Suppressor macrophage treated with lipopolysaccharide for 4 hours (primary cell): ENCODE data around the gene TRIM74.
"Not testable (repeated sequence)": the region's sequence is repeated elsewhere in the genome, so short reads cannot be mapped to it uniquely, and the experiment has no call there.

Experiments
- DNase-seq: peaks from one replicate; pipeline ENCODE4 v3.0.0-alpha.2; 2020

Gene TRIM74

DNA sequence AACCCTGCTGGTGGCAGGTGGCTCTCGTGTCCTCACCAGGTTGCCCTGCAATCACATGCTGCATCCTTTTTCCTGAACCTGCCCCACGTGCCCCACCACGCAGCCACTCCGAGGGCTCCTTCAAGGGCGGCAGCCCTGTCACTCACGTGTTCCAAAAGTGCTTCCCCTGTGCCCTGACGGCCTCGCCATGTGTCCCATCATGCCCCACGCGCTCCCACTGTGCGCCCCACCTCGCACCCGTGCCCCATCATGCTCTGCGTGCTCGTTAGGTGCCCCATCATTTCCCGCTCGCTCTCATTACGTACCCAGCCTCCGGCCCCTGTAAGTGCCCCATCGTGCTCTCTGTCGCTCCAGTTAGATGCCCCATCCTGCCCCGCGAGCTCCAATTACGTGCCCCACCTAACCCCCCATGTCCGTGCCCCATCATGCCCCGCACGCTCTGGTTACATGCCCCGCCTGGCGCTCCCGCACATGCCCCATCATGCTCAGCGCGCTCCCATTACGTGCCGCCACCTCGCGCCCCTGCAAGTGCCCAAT is at the start of gene TRIM74:
Gene TRIM74, minus strand, starts transcription at position 487 of the 537 bp plus-strand sequence. CDS start 3,309 bp downstream, outside the sequence.
- DNase-seq = not testable (repeated sequence)

DNA sequence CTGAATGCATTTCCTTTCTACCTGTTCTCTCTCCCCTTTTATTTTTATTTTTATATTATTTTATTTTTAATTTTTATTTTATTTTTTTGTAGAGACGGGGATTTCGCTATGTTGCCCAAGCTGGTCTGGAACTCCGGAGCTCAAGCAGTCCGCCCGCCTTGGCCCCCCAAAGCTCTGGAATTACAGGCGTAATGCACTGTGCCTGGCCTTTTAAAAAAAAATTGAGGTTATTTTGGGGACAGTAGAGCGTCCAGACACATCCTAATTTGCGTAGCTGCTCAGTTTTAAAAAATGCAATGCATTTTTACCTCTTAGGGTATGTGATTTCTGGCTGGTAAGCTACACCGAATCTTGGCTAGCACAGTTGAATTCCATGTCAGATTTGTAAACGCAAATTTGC is 37.2 kb upstream of the TRIM74 start:
- not testable (repeated sequence) for DNase-seq

DNA sequence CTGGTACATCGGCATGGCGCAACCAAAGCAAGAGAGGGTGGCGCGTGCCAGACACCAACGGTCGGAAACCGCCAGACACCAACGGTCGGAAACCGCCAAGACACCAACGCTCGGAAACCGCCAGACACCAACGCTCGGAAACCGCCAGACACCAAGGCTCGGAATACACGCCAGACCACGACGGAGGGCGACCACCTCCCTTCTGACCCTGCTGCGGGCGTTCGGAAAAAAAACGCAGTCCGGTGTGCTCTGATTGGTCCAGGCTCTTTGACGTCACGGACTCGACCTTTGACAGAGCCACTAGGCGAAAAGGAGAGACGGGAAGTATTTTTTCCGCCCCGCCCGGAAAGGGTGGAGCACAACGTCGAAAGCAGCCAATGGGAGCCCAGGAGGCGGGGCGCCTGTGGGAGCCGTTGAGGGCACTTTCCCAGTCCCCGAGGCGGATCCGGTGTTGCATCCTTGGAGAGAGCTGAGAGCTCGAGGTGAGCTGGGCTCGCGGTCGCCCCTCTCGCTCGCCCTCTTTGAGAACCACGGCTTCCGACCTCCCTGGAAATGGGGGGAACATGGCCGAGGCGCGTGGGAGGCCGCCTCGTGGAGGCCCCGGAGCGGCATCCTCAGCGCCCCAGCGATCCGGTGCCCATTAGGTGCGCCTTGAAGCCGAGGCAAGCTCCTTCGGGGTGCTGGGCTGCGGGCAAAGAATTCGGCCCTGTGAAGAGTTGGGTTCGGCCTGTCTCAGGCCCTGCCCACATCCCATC is 36.6 kb upstream of the TRIM74 start:
- peak; percentile 89 for DNase-seq

DNA sequence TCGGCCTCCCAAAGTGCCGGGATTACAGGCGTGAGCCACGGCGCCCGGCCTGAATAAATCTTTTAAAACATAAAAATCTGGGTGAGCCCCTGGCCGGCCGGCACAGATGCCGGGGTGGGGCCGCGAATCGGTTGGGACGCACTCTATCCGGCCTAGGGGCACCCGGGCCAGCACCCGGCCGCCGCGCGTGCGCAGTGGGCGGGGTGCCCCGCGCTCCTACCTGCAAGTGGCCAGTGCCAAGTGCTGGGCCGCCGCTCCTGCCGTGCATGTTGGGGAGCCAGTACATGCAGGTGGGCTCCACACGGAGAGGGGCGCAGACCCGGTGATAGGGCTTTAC is 36.1 kb upstream of the TRIM74 start:
- not testable (repeated sequence) for DNase-seq

DNA sequence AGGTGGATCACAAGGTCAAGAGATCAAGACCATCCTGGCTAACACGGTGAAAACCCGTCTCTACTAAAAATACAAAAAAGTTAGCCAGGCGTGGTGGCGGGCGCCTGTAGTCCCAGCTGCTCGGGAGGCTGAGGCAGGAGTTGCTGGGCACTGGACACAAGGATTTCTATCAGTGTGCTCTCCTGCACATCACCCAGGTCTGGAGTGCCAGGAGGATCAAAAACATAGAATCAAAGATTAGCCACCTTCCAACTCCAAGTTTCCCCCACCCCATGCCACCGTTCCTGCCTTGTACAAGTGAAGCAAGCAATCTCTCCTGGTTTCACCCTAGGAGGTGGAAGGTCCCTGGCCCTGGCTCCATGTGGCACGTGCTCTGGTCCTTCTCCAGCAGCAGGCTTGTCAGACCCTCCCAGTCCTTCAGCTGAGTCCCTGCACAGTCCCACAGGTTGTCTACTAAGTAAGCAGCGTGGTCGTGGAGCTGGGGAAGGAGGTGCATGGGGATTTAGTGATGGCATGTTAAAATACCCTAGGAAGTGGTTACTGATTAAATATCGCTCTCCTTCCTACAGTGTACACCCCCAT is 28.7 kb upstream of the TRIM74 start:
- not testable (repeated sequence) for DNase-seq

DNA sequence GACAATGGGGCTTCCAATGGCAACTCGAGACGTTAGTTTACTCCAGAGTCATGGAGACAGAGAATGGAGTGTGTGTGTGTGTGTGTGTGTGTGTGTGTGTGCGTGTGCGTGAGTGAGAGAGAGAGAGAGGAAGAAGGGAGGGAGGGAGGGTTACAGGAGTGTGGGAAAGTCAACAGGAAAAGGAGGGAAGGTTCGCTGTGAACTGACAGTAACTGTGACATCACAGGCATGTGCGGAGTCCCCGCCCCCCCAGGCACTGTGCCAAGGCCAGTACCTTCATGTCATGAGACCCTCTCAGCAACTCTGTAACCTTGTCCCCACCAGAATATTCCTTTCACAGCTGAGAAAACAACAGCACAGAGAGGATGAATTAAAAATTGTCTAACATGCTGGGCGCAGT is 28.2 kb upstream of the TRIM74 start:
- not testable (repeated sequence) for DNase-seq

DNA sequence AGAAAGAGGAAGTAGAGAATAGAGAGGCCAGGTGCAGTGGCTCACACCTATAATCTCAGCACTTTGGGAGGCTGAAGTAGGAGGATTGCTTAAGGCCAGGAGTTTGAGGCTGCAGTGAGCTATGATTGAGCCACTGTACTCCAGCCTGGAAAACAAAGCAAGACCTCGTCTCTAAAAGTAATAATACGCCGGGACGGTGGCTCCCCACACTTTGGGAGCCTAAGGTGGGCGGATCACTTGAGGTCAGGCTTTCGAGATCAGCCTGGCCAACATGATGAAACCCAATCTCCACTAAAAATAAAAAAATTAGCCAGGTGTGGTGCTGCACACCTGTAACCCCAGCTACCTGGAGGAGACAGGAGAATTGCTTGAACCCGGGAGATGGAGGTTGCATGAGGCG is 26.2 kb upstream of the TRIM74 start:
- DNase-seq = not testable (repeated sequence)

DNA sequence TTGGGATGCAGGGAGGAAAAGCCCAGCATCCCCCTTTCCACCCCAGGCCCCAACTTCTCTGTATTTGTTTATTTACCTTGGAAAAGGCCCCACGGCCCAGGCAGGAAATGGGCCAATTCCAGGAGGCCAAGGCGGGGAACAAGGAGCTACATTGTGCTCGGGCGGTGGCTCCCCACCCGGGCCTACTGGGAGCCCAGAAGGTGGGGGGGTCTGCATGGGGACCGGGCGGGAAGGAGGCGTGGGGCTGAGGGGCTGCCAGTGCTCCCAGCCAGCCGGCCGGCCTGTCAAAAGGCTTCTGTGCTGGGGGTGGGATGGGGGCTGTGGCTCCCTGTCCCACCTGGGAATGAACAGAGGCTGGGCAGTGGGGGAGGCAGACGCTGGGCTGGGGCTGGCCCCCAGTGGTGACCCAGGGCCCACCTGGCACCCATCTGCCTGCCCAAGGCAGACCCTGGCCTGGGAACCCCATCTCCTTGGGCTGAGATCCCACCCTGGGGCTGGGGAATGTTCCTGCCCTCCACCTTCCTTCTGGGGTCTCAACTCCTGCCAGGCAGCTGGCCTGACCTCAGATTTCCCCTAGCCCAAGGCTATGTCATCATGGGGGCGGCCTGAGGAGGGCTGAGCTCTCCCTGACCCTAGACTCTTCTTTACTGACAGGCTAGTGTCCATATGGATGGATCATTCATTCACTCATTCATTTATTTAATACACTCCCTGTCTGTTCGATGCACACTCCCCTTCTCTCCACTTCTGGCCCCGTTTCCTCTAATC is 21.1 kb upstream of the TRIM74 start:
- DNase-seq = not testable (repeated sequence)

DNA sequence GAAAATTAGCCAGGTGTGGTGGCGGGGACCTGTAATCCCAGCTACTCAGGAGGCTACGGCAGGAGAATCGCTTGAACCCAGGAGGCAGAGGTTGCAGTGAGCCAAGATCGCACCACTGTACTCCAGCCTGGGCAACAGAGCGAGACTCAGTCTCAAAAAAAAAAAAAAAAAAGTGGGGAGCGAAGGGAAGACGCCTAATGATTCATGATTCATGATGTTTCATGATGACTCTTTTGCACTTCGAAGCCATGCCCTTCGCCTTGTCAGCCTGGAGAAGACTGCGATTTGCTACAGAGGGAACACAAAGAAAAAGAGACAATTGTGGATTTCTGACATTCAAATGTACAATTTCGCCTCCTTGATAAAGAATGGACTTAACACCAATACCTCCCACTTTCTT is 12.8 kb upstream of the TRIM74 start:
- DNase-seq = not testable (repeated sequence)

DNA sequence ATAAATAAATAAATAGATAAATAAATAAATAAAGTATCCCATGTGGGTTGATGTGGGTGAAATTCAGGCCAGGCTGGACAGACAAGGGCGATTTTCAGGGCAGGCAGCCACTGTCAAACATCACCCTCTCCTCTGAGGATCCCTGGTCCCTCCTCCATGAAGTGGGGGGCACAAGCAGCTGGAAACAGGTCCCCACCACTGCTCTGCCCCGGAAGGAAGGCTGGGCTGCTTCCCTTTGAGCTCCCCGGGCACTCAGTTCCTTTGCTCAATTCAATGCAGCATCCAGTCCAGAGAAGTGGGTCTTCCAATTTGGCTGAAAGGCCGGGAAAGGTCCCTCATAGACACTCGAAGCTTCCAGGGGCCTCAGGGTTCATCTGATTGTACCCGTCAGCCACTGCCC is 11.1 kb upstream of the TRIM74 start:
- not testable (repeated sequence) for DNase-seq

DNA sequence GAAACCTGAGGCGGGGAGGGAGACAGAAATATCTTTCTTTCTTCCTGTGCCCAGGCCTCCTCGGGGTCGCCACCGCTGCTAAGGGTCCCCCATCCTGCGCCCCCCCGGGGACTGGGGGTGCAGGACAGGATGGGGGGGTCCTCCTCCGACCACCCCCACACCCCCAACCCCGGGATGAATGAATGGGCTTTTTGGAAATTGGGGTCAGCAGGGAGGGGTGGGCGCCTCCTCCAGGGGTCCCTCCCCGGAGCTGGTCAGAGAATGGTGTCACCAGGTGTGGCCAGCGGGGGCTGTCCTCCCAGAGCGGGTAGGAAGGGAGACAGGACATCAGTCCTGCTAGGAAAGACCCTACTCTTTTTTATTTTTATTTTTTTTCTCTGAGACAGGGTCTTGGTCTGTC is 7.2 kb upstream of the TRIM74 start:
- not testable (repeated sequence) for DNase-seq

DNA sequence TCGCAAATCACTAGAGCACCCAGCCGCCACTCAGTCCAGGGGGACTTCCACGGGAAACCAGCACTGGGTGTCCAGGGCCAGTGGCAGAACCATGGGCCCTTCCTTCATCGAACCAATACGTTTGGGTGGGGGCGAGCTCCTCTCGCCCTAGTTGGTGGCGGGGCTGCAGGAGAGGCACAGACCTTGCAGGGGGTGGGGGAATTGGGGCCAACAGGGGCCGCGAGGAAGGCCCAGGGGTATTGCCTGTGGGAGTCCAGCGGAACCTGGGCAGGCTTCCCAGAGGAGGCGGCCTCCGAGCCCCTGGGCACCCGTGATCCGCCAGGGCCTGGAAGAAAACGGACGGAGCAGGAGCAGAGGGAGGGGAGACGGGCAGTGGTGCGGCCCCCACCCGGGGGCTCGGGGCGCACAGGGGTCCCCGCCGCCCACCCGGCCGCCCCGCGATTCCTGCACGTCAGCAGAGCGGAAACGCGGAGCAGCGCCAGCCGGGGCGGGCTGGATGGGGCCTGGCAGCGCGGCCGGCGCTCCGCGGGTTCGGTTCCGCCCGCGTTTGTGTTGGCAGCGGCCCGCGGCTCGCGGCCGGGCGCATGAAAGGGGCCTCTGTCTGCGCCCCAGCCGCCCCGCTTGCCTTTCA is 6.5 kb upstream of the TRIM74 start:
- not testable (repeated sequence) for DNase-seq

DNA sequence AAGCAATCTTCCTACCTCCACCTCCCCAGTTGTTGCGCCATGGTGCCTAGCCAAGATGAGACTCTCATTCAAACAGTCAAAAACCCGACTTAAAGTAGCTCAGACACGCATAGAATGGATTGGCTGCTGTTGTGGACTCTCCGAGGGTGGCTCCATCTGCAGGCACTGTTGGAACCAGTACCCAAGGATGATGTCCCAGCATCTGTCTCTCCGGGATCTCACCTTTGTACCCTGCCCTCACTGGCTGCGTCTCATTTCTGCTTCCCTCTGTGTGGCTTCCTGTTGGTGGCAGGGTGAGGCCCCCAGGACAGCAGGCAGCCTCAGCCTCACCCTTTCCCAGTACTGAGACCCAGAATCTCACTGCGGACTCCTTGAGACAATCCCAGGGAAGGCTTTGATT is 5.5 kb upstream of the TRIM74 start:
- DNase-seq = not testable (repeated sequence)

DNA sequence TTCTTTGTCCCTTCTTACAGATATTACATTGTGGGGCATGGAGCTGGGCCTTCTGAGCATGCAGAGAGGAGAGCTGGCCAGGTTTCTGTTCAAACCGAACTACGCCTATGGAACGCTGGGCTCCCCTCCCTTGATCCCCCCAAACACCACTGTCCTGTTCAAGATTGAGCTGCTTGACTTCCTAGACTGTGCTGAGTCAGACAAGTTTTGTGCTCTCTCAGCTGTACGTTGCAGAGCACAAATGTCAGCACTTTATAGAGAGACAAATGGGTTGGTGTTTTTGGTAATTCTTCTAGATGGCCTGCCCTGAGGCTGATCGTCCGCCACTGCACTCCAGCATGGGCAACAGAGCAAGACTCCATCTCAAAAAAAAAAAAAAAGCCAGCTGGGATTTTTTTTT is 2.2 kb upstream of the TRIM74 start:
- not testable (repeated sequence) for DNase-seq

DNA sequence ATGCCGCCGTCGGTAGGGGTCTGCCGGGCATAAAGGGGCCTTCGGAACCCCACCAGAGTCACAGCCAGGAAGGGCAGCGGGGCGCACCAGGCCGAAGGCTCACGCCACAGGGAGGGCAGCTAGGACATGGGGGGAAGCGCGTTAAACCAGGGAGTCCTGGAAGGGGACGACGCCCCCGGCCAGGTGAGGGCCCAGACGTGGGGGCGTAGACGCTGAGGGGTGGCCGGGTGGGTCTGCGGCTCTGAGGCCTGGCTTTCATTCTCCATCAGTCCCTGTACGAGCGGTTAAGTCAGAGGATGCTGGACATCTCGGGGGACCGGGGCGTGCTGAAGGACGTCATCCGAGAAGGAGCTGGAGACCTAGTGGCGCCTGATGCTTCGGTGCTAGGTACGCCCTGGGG is 422 bp upstream of the TRIM74 start:
- DNase-seq = not testable (repeated sequence)

DNA sequence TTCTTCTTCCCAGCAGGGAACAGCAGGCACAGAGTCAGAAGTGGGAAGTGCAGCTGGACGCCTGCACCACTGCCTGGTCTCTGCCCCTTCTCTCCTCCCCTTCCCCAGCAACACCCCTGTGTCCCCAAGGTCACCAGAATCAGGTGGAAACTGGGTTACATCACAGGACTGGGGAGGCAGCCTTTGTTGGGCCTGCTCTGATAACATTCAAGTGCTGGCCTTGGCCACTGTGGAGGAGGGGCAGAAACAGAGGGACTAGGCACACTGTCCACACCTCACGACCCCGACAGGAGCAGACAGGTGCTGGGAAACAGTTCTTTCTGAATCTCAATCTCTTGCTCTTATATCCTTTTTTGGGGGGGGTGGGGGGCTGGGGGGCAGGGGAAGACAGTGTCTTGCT is 2.4 kb downstream of the TRIM74 start:
- DNase-seq = not testable (repeated sequence)

DNA sequence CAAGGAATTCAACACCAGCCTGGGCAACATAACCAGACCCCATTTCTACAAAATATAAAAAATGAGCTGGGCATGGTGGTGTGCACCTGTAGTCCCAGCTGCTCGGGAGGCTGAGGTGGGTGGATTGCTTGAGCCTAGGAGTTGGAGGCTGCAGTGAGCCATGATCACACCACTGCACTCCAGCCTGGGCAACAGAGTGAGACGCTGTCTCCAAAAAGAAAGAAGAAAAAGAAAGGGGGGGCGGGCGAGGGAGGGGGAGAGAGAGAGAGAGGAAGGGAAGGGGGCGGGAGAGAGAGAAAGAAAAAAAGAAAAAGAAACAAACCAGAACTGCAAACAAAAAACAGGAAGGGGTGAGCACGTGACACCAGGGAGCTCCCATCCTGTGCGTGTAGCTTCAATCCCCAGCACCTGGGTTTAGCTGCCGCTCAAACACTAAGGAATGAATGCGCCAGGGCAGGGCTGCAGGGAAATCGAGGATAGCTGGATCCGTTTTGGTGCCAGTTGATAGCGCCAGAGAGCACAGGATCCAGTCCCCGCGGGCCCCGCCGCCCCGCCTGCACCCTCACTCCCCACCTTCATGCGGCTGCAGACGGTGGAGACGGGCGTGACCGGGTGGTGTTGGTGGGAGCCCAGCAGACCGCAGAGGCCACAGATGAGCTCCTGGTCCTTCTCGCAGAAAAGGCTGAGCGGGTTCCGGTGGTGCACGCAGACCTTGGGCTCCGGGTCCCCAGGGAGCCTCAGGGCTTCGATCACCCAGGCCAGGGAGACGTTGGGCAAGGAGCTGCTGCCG is 3.9 kb downstream of the TRIM74 start:
- DNase-seq = not testable (repeated sequence)

DNA sequence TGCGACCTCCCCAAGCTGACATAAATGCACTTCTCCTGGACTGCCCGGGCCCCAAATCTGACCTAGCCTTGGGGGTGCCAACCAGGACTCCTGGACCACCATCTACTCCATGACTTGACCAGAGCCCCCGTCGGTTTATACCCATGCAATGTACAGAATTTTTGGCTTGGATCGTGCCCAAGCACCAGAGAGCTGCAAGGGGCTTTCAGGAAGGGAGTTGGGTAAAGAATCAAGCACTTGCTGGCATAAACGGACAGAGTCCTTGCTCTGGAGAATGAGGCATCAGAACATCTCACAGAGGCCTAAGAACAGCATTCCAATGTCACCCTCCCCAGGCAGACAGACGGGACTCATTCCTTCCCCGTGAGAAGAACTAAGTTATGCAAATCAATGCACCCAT is 6.2 kb downstream of the TRIM74 start:
- DNase-seq = not testable (repeated sequence)

DNA sequence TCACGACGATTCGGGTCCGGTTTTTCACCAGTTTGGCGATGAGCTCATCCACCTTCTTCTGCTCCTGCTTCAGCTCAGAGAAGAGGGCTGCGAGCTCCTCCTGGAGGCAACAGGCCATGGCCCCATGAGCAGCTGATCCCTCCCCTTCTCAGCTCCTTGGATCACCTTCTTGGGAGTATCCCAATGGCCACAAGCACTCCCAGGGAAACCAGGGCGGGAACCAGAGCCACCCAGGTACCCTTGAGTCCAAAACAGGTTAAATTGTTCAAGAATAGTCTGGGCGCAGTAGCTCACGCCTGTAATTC is 8.0 kb downstream of the TRIM74 start:
- DNase-seq = not testable (repeated sequence)

DNA sequence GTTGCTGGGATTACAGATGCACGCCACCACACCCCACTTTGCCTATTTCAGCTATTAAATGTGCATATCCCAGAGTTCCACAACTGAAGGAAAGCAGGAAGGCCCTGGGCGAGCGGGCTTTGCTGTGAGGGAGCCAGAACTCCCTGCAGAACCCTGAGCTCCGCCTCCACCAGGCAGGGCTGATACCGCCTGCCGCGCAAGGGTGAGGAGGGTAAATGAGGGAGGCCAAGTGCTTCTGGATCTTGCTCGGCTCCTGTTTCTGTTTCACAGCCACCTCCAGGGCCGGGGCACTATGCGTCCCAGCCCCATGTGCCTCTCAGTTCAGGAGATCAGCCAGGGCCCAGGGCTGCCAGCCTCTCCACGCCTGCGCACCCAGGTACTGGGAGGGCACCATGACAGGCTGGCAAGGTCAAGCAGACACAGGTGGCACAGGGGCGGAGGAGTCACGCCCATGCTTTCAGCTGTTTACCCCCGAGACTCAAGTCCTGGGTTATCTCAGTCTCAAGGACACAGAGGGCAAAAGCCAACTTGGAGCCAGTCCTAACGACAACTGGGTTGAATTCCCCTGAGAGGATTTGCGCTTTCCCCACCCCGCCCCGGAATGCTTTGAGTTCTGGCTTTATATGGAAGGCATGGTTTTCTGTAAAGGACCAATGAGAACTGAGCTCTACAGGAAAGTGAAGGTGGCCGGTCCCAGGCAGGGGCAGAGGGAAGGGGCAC is 8.5 kb downstream of the TRIM74 start:
- not testable (repeated sequence) for DNase-seq

DNA sequence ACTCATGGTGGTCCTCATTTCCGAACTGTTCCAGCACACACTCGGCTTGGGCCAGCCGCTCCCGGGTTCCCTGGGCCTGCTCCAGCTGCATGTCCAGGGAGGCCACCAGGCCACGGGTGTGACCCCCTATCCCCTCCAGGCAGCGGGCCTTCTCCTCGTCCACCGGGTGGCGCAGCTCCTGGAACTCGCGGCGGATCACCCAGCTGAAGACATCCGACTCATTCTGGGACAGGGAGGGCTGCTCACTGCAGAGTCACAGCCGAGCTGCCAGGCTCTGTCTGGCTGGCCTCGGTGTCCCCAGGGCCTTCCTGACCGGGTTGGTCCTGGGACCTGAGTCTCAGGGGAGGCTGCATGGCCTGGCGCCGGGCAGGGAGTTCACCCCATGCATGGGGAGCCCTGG is 9.2 kb downstream of the TRIM74 start:
- DNase-seq = not testable (repeated sequence)
